ENCODE results near the gene CDKN2C. TPM values are rescaled to one million over a fixed set of nuclear protein-coding genes. Genes with fewer than 3 reads are reported as not detected.
"Not testable (repeated sequence)": the region's sequence is repeated elsewhere in the genome, so short reads cannot be mapped to it uniquely, and the experiment has no call there.

The CDKN2C gene
- total RNA-seq, 1 donor from 2014 or later: 2.9 TPM

GRCh38 chr1:50993645-50994044, 23.6 kb downstream of the CDKN2C start:
- H3K4me3 Mint-ChIP-seq: no peak overlapping the region
- H3K27me3 Mint-ChIP-seq (ENCODE audit: low read depth): peaks cover 48% of the 10 kb centered on the region
- H3K4me1 Mint-ChIP-seq: no peaks in the 10 kb centered on the region
- DNase-seq (ENCODE audit: low read depth, low spot score): no peak
- H3K9me3 Mint-ChIP-seq: no peaks in the 10 kb centered on the region
- no peaks in the 10 kb centered on the region for H3K36me3 Mint-ChIP-seq (ENCODE audit: low read depth)
- TF ChIP-seq, protein P1, sequence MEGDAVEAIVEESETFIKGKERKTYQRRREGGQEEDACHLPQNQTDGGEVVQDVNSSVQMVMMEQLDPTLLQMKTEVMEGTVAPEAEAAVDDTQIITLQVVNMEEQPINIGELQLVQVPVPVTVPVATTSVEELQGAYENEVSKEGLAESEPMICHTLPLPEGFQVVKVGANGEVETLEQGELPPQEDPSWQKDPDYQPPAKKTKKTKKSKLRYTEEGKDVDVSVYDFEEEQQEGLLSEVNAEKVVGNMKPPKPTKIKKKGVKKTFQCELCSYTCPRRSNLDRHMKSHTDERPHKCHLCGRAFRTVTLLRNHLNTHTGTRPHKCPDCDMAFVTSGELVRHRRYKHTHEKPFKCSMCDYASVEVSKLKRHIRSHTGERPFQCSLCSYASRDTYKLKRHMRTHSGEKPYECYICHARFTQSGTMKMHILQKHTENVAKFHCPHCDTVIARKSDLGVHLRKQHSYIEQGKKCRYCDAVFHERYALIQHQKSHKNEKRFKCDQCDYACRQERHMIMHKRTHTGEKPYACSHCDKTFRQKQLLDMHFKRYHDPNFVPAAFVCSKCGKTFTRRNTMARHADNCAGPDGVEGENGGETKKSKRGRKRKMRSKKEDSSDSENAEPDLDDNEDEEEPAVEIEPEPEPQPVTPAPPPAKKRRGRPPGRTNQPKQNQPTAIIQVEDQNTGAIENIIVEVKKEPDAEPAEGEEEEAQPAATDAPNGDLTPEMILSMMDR (conservative IDR thresholded peaks at IDR 0.05): no peak
- H3K27ac Mint-ChIP-seq (ENCODE audit: unreplicated experiment): no peak overlapping the region

DNA sequence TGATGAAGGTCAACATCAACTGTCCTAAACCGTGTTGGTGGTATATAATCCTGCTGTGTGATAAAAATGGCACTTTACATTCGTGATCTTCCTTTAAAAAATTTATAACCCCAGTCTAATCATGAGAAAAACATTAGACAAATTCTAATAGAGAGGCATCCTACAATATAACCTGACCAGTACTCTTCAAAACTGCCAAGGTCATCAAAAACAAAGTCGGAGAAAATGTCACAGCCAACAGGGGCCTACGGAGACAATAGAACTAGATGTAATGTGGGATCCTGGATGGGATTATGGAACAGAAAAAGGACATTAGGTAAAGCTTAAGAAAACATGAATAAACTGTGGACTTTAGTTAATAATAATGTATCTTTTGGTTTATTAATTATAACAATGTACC, 25.0 kb downstream of the CDKN2C start:
- TF ChIP-seq, protein P1 (conservative IDR thresholded peaks at IDR 0.05): no peak
- no peaks in the 10 kb centered on the region for H3K9me3 Mint-ChIP-seq
- H3K36me3 Mint-ChIP-seq (ENCODE audit: low read depth): no peaks in the 10 kb centered on the region
- no peak for DNase-seq (ENCODE audit: low read depth, low spot score)
- no peaks in the 10 kb centered on the region for H3K4me1 Mint-ChIP-seq
- H3K27me3 Mint-ChIP-seq (ENCODE audit: low read depth): peaks cover 46% of the 10 kb centered on the region
- no peak overlapping the region for H3K27ac Mint-ChIP-seq (ENCODE audit: unreplicated experiment)
- H3K4me3 Mint-ChIP-seq: no peak overlapping the region

- no peak for DNase-seq (ENCODE audit: low read depth, low spot score)
- Mint-ChIP-seq H3K27me3 (ENCODE audit: low read depth) (peaks cover 52% of the 10 kb centered on the region), H3K36me3 (ENCODE audit: low read depth) (no peaks in the 10 kb centered on the region), H3K9me3 (no peaks in the 10 kb centered on the region), H3K27ac (ENCODE audit: unreplicated experiment) (no peak overlapping the region), H3K4me3 (no peak overlapping the region), H3K4me1 (no peaks in the 10 kb centered on the region)
- TF ChIP-seq, protein P1 (conservative IDR thresholded peaks at IDR 0.05): no peak
These were observed 25.6 kb downstream of the CDKN2C start for GRCh38 chr1:50995651-50996050.

DNA sequence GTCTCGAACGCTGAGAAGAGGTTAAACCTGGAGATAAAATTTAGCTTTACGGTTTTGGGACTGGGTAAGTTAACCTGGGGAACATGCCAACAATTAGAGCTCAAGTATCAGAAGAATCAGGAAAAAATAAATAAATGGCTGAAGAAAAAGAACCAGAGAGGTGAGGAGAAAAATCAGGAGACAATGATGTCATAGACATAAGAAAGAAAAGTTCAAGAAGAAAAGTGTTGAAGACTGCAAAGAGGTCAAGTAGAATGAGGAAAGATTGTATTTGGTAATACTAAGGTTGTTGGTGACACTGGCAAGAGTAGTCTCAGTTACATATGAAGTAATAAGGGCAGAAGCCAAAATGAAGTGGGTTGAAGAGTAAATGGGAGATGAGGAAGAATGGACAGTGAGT, 26.0 kb downstream of the CDKN2C start:
- TF ChIP-seq, protein P1 (conservative IDR thresholded peaks at IDR 0.05): no peak
- no peaks in the 10 kb centered on the region for H3K36me3 Mint-ChIP-seq (ENCODE audit: low read depth)
- H3K4me3 Mint-ChIP-seq: no peak overlapping the region
- no peak overlapping the region for H3K27ac Mint-ChIP-seq (ENCODE audit: unreplicated experiment)
- peaks cover 54% of the 10 kb centered on the region for H3K27me3 Mint-ChIP-seq (ENCODE audit: low read depth)
- no peak for DNase-seq (ENCODE audit: low read depth, low spot score)
- H3K4me1 Mint-ChIP-seq: no peaks in the 10 kb centered on the region
- H3K9me3 Mint-ChIP-seq: no peaks in the 10 kb centered on the region

DNA sequence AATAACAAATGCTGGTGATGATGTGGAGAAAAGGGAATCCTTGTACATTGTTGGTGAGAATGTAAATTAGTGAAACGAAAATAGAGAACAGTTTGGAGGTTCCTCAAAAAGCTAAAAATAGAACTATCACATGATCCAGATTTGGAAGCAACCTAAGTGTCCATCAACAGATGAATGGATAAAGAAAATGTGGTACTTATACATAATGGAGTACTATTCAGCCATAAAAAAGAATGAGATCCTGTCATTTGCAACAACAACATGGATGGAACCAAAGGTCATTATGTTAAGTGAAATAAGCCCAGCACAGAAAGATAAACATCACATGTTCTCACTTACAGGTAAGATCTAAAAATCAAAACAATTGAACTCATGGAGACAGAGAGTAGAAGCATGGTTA, 29.3 kb downstream of the CDKN2C start:
- H3K27me3 Mint-ChIP-seq (ENCODE audit: low read depth): peaks cover 59% of the 10 kb centered on the region
- H3K4me3 Mint-ChIP-seq; DNase-seq (ENCODE audit: low read depth, low spot score); H3K36me3 Mint-ChIP-seq (ENCODE audit: low read depth); H3K4me1 Mint-ChIP-seq; H3K9me3 Mint-ChIP-seq; H3K27ac Mint-ChIP-seq (ENCODE audit: unreplicated experiment): not testable (repeated sequence)

DNA sequence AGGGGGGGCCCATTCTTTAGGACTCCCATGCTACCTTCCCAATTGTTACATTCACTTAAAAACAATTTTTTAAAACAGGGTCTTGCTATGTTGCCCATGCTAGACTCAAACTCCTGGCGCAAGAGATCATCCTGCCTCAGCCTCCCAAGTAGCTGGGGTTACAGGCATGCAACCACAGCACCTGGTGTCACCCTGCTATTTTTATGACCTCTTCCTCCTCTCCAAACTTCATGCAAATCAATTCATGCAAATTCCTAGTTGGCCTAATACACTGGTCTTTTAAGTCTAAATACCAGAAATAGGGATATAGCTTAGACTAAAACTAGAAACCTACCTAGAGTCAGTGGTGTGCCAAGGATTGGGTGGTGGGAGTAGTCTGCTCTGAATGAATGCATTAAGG, 30.1 kb downstream of the CDKN2C start:
- no peak for DNase-seq (ENCODE audit: low read depth, low spot score)
- H3K4me1 Mint-ChIP-seq: no peaks in the 10 kb centered on the region
- peaks cover 59% of the 10 kb centered on the region for H3K27me3 Mint-ChIP-seq (ENCODE audit: low read depth)
- H3K36me3 Mint-ChIP-seq (ENCODE audit: low read depth): no peaks in the 10 kb centered on the region
- no peak overlapping the region for H3K27ac Mint-ChIP-seq (ENCODE audit: unreplicated experiment)
- TF ChIP-seq, protein P1 (conservative IDR thresholded peaks at IDR 0.05): no peak
- H3K4me3 Mint-ChIP-seq: no peak overlapping the region
- no peaks in the 10 kb centered on the region for H3K9me3 Mint-ChIP-seq

Measured in neural crest cell (in vitro differentiated cells).